PC-9 (cell line): ENCODE data around the gene CXXC5.

ENCODE experiments used
- CTCF ChIP-seq: fragments of 200-600 bp; sonication (generic); conservative IDR thresholded peaks from 2 replicates; pipeline ENCODE4 v1.6.1; 2017; ENCODE audit warnings: mixed run types, antibody characterized with exemption, mild to moderate bottlenecking, moderate library complexity
- EZH2 ChIP-seq: fragments of 200-600 bp; sonication (generic); IDR thresholded peaks from 2 replicates; pipeline ENCODE4 v1.8.0; 2017; ENCODE audit warnings: antibody characterized with exemption, low read depth

GRCh38 chr5:139726248-139726647 lies 78.1 kb downstream of the CXXC5 start:
- TF ChIP-seq CTCF (no peak), EZH2 (no peak)
